HCT116 (cell line): ENCODE data around the gene TRPM1.

Experiments used
- CEBPB ChIP-seq: IDR thresholded peaks from 2 replicates; pipeline ENCODE4 v1.6.1; 2012; ENCODE audit warnings: low read depth
- CTCF ChIP-seq, 3 experiments: fragments of 200-600 bp in 1 of 3; sonication (generic) in 1 of 3; IDR thresholded peaks in 2 of 3; conservative IDR thresholded peaks in 1 of 3; 2 replicates each; pipeline ENCODE4 v1.5.1; 2012 to 2017; ENCODE audit warnings: low read depth in 2 of 3, low read length in 2 of 3, antibody characterized with exemption in 1 of 3, borderline replicate concordance in 1 of 3, control low read depth in 1 of 3, mild to moderate bottlenecking in 1 of 3, mixed read lengths in 1 of 3, mixed run types in 1 of 3, moderate library complexity in 1 of 3; ENCODE audit not compliant: insufficient read depth in 1 of 3
- EZH2 ChIP-seq: fragments of 200-600 bp; sonication (generic); IDR thresholded peaks from 2 replicates; pipeline ENCODE4 v1.6.1; 2017; ENCODE audit warnings: antibody characterized with exemption, mixed run types
- JUND ChIP-seq: IDR thresholded peaks from 2 replicates; pipeline ENCODE4 v1.6.1; 2012
- POLR2AphosphoS5 ChIP-seq: IDR thresholded peaks from 2 replicates; pipeline ENCODE4 v1.6.1; 2011; ENCODE audit warnings: mild to moderate bottlenecking, low read depth, low read length, moderate library complexity
- ZBTB33 ChIP-seq: IDR thresholded peaks from 2 replicates; pipeline ENCODE4 v1.6.1; 2011; ENCODE audit warnings: mild to moderate bottlenecking, low read length, moderate library complexity; ENCODE audit not compliant: insufficient replicate concordance; ENCODE audit errors: extremely low read depth

GRCh38 chr15:31010036-31010435, 91.5 kb downstream of the TRPM1 start:
- TF ChIP-seq CTCF (IDR thresholded peaks at IDR 0.05 in 2 of 3, conservative IDR thresholded peaks at IDR 0.05 in 1 of 3; ENCODE audit: borderline replicate concordance in 1 of 3, insufficient read depth in 1 of 3, low read depth in 2 of 3, low read length in 2 of 3) (no peak), ZBTB33 (no peak), JUND (no peak), CEBPB (no peak), POLR2AphosphoS5 (no peak), EZH2 (no peak)
